SK-N-SH treated with all-trans-retinoic acid at 6 μM for 48 hours (cell line): ENCODE results near the gene SUN5.

Source experiments
- ATAC-seq: fragments of 200-7000 bp; cut with Tn5 transposase; 3 replicates; pipeline ENCODE4 v1.9.1; 2020; ENCODE audit warnings: mild to moderate bottlenecking, moderate library complexity
- ARNTL ChIP-seq: fragments of 450-650 bp; formaldehyde crosslinking; IDR thresholded peaks from 2 replicates; pipeline ENCODE4 v1.5.0; 2020; ENCODE audit warnings: low read depth, mild to moderate bottlenecking, moderate library complexity, borderline replicate concordance
- BACH2 ChIP-seq: fragments of 250-450 bp; sonication (Bioruptor Pico); IDR thresholded peaks from 2 replicates; pipeline ENCODE4 v1.9.0; 2021; ENCODE audit warnings: mild to moderate bottlenecking, borderline replicate concordance
- CREB5 ChIP-seq: fragments of 250-450 bp; sonication (Bioruptor Pico); IDR thresholded peaks from 2 replicates; pipeline ENCODE4 v1.5.1; 2020; ENCODE audit warnings: low read depth, mild to moderate bottlenecking, moderate library complexity
- CSDC2 ChIP-seq: fragments of 250-450 bp; sonication (Bioruptor Pico); IDR thresholded peaks from 2 replicates; pipeline ENCODE4 v1.5.0; 2020; ENCODE audit warnings: mild to moderate bottlenecking, moderate library complexity
- ESRRG ChIP-seq: fragments of 250-450 bp; sonication (Bioruptor Pico); IDR thresholded peaks from 2 replicates; pipeline ENCODE4 v1.6.1; 2021; ENCODE audit warnings: mild to moderate bottlenecking
- GLIS3 ChIP-seq: fragments of 250-450 bp; sonication (Bioruptor Pico); IDR thresholded peaks from 2 replicates; pipeline ENCODE4 v1.5.0; 2020; ENCODE audit warnings: mild to moderate bottlenecking, moderate library complexity
- OSR1 ChIP-seq: fragments of 250-450 bp; sonication (Bioruptor Pico); IDR thresholded peaks from 2 replicates; pipeline ENCODE4 v1.8.0; 2022; ENCODE audit warnings: moderate library complexity, mild to moderate bottlenecking, inconsistent platforms
- PATZ1 ChIP-seq: fragments of 250-450 bp; sonication (Bioruptor Pico); IDR thresholded peaks from 2 replicates; pipeline ENCODE4 v1.8.0; 2020; ENCODE audit warnings: mild to moderate bottlenecking, moderate library complexity, borderline replicate concordance
- RARB ChIP-seq: fragments of 250-450 bp; sonication (Bioruptor Pico); IDR thresholded peaks from 2 replicates; pipeline ENCODE4 v1.8.0; 2021; ENCODE audit warnings: mild to moderate bottlenecking, moderate library complexity
- SNAI2 ChIP-seq: fragments of 250-450 bp; sonication (Bioruptor Pico); IDR thresholded peaks from 2 replicates; pipeline ENCODE4 v1.5.0; 2020; ENCODE audit warnings: mild to moderate bottlenecking, moderate library complexity
- TCF4 ChIP-seq: fragments of 250-450 bp; sonication (Bioruptor Pico); IDR thresholded peaks from 2 replicates; pipeline ENCODE4 v1.8.0; 2021; ENCODE audit warnings: mild to moderate bottlenecking, moderate library complexity, borderline replicate concordance
- TOX ChIP-seq: fragments of 250-450 bp; sonication (Bioruptor Pico); IDR thresholded peaks from 2 replicates; pipeline ENCODE4 v1.8.0; 2021; ENCODE audit warnings: mild to moderate bottlenecking, moderate library complexity, borderline replicate concordance
- ZC3H10 ChIP-seq: fragments of 250-450 bp; sonication (Bioruptor Pico); IDR thresholded peaks from 2 replicates; pipeline ENCODE4 v1.5.1; 2021; ENCODE audit warnings: mild to moderate bottlenecking, moderate library complexity
- ZFP3 ChIP-seq: fragments of 250-450 bp; sonication (Bioruptor Pico); IDR thresholded peaks from 2 replicates; pipeline ENCODE4 v1.5.0; 2020; ENCODE audit warnings: mild to moderate bottlenecking, moderate library complexity
- ZNF565 ChIP-seq: fragments of 450-650 bp; formaldehyde crosslinking; conservative IDR thresholded peaks from 2 replicates; pipeline ENCODE4 v1.5.0; 2020; ENCODE audit warnings: low read depth, mild to moderate bottlenecking, moderate library complexity
- ZNF70 ChIP-seq: fragments of 450-650 bp; formaldehyde crosslinking; IDR thresholded peaks from 2 replicates; pipeline ENCODE4 v1.5.0; 2020; ENCODE audit warnings: mild to moderate bottlenecking, moderate library complexity
- ZNF8 ChIP-seq: fragments of 450-650 bp; formaldehyde crosslinking; IDR thresholded peaks from 2 replicates; pipeline ENCODE4 v1.5.0; 2020; ENCODE audit warnings: mild to moderate bottlenecking, moderate library complexity
- TF ChIP-seq, protein P1 (sequence below): fragments of 250-450 bp; sonication (Bioruptor Pico); IDR thresholded peaks from 2 replicates; pipeline ENCODE4 v1.5.0; 2020; ENCODE audit warnings: mild to moderate bottlenecking, moderate library complexity

SUN5 gene

GRCh38 chr20:33008336-33009213 is 4.3 kb upstream of the SUN5 start:
- TF ChIP-seq OSR1 (CRISPR knock-in tag) (no peak), RARB (CRISPR knock-in tag) (no peak), BACH2 (CRISPR knock-in tag) (no peak), ZNF565 (CRISPR knock-in tag) (no peak), ZNF70 (CRISPR knock-in tag) (no peak), ZNF8 (CRISPR knock-in tag) (no peak), TOX (CRISPR knock-in tag) (no peak), PATZ1 (CRISPR knock-in tag) (no peak), GLIS3 (CRISPR knock-in tag) (no peak), ESRRG (no peak), CSDC2 (CRISPR knock-in tag) (no peak), CREB5 (CRISPR knock-in tag) (no peak), SNAI2 (CRISPR knock-in tag) (no peak), ZFP3 (CRISPR knock-in tag) (no peak), TCF4 (no peak), ZC3H10 (CRISPR knock-in tag) (no peak), ARNTL (CRISPR knock-in tag) (no peak)
- no peak for ATAC-seq

- no peak for ATAC-seq
- no peak for TF ChIP-seq PATZ1 (CRISPR knock-in tag)
- TF ChIP-seq TOX (CRISPR knock-in tag): no peak
- no peak for TF ChIP-seq TCF4
- TF ChIP-seq ZNF8 (CRISPR knock-in tag): no peak
- TF ChIP-seq ZFP3 (CRISPR knock-in tag): no peak
- no peak for TF ChIP-seq OSR1 (CRISPR knock-in tag)
- TF ChIP-seq, protein P1, sequence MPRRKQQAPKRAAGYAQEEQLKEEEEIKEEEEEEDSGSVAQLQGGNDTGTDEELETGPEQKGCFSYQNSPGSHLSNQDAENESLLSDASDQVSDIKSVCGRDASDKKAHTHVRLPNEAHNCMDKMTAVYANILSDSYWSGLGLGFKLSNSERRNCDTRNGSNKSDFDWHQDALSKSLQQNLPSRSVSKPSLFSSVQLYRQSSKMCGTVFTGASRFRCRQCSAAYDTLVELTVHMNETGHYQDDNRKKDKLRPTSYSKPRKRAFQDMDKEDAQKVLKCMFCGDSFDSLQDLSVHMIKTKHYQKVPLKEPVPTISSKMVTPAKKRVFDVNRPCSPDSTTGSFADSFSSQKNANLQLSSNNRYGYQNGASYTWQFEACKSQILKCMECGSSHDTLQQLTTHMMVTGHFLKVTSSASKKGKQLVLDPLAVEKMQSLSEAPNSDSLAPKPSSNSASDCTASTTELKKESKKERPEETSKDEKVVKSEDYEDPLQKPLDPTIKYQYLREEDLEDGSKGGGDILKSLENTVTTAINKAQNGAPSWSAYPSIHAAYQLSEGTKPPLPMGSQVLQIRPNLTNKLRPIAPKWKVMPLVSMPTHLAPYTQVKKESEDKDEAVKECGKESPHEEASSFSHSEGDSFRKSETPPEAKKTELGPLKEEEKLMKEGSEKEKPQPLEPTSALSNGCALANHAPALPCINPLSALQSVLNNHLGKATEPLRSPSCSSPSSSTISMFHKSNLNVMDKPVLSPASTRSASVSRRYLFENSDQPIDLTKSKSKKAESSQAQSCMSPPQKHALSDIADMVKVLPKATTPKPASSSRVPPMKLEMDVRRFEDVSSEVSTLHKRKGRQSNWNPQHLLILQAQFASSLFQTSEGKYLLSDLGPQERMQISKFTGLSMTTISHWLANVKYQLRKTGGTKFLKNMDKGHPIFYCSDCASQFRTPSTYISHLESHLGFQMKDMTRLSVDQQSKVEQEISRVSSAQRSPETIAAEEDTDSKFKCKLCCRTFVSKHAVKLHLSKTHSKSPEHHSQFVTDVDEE (CRISPR knock-in tag): no peak
- TF ChIP-seq ZC3H10 (CRISPR knock-in tag): no peak
- TF ChIP-seq SNAI2 (CRISPR knock-in tag): no peak
- TF ChIP-seq ESRRG: no peak
- no peak for TF ChIP-seq ARNTL (CRISPR knock-in tag)
- no peak for TF ChIP-seq BACH2 (CRISPR knock-in tag)
These were observed 3.4 kb upstream of the SUN5 start, which contains the start of gene BPIFB2 for GRCh38 chr20:33007376-33008335. Gene BPIFB2 (plus strand): TSS chr20:33007704. CDS start chr20:33008575, 871 bp downstream.
